T1000 (cell line): ENCODE data around the gene KIF18B.

Source experiments
- DNase-seq: peaks from one replicate; lab custom pipeline; 2025; ENCODE audit warnings: mixed read lengths; lab: John Stamatoyannopoulos, UW

Gene KIF18B

DNA sequence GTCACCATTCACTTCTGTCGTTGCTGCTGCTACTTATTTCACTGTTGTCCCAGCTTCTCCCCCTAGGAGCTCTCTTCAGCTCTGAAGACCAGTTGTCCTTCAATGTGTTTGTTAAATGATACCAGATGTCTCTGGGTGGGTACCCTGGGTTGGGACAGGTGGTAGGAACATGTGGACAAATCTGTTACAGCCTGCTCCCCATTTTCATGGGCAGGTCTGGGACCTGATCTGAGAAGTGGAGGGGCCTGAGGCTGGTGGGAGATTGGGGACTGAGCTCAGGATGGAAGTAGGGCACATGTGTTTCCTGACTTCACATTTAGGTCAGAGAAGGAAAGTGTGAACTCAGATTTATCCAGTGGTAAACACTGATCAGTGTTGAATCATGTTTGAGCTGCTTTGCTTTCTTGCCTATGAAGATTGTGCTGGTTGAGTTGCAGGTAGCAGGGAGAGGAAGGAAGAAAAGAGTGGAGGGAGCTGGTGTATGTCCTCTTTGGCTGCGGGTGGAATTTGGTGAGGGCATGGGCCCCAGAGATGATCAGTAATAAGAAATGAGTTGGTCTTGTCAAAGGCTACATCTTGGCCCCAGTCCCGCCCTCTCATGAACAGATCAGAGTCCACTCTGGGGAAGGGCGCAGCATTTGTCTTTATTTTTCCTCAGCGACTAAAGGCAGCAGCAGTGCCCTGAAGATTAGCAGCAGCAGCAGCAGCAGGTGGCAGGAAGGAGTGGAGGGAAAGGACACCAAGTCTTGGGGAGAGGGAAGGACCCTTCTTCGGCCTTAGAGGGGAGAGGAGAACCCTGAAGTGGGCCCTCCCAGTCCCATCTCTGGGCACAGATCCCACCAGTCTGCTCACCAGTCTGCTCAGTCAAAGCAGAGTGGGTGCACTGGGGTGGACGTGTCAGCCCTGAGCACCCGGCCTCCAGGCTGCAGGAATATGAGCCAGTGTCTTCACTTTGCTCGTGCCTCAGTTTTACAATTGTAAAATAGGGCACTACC, 42.3 kb downstream of the KIF18B start:
- no peak for DNase-seq

DNA sequence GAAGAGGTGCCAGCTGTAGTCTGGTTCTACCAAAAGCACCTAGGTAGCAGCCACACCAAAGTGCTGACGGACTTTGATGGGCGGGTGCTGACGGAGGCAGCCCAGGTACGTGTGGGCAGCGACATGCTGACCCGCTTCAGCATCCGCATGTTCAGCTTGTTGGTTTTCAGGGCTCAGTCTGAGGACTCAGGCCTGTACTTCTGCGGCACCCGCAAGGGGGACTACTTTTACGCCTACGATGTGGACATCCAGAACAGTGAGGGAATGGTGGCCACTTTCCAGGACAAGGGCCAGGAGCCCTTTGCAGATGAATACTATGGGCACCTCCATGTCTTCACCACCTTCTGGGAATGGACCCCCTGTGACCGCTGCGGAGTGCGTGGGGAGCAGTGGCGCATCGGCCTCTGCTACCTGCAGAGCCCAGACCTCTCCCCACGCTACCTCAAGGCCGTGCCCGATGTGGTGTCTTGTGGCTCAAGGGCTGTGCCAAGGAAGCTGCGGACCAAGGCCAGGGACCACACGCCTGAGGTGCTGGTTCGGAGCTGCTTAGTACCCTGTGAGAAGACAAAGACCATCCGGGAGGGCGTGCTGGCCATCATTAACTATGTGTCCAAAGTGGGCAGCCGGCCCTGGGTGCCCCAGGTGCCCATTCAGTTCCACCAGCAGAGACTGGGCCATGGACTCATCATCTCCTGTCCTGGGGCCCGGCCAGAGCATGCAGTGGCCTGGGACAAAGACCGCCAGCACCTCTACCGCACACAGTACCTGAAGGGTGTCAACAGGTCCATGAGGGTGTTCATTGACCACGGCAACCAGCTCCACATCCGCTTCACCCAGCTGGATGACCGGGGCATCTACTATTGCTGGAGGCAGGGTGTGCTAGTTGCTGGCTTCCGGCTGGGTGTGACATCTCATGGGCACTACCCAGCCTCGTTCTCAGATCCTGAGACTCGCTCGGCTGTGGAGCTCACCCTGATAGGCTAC, 43.3 kb downstream of the KIF18B start:
- no peak for DNase-seq

DNA sequence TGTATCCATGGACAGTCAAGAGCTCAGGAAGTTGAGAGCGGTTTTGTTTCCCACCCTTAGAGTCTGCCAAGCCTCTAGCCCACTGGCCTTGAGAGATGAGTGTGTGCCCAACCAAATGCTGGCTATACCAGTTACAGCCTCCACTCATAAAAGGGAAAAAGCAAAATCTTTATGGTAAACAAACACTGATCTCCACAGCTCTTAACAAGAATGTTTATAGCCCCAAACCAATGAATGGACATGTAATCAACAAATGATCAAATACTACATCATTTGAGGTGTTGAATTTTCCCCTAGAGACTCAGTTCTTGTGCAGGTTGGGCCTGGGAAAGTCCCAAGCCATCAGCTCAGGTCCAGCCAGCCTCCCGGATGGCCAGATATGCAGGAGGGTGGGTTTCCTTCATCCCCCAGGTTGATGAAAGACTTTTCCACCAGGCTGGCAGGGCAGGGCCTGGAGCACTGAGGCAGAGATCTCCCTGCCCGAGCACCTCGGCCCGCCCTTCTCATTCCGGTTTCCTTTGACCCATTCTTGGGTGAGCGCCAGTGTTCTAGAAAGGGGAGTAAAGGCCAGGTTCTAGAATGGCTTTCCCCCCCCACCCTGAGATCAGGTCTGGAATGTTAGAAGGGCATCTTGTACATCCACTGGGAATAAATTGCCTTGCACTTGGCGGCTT, 44.4 kb downstream of the KIF18B start:
- no peak for DNase-seq

DNA sequence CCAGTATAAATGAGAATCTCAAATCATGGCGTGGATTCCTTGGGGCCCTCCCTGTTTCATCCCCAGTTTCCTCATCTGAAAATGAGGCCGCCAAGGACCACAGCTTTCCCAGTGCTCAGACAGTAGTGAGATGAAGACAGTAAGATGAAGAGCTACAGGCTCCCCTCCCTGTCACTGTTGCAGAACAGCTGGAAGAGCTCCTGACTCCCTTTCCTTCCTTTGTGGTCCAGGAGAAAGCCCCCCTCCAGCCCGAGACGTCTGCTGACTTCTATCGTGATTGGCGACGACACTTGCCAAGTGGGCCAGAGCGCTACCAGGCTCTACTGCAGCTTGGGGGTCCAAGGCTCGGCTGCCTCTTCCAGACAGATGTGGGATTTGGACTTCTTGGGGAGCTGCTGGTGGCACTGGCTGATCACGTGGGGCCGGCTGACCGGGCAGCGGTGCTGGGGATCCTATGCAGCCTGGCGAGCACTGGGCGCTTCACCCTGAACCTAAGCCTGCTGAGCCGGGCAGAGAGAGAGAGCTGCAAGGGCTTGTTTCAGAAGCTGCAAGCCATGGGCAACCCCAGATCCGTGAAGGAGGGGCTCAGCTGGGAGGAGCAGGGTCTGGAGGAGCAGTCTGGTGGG, 45.3 kb downstream of the KIF18B start:
- no peak for DNase-seq

DNA sequence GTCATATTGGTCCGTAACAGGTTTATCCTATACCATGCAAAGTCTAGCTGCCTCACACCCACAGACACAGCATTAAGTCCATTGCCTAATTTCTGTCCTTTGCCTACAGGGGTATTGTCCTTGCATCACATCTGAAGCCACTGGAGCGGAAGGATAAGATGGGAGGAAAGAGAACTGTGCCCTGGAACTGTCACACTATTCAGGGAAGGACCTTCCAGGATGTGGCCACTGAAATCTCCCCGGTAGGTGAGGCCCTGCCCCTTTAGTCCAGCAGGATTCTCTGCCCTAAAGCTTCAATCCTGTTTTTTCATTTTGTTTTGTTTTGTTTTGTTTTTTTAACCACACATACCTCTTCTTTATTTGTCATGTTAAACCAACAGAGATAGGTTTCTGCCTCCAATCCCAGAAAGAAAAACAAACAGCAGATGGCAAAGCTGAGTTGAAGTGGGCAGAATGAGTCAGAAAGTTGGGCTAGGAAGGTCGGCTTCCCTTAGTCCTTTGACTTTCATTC, 46.1 kb downstream of the KIF18B start:
- peak; percentile 61 for DNase-seq

DNA sequence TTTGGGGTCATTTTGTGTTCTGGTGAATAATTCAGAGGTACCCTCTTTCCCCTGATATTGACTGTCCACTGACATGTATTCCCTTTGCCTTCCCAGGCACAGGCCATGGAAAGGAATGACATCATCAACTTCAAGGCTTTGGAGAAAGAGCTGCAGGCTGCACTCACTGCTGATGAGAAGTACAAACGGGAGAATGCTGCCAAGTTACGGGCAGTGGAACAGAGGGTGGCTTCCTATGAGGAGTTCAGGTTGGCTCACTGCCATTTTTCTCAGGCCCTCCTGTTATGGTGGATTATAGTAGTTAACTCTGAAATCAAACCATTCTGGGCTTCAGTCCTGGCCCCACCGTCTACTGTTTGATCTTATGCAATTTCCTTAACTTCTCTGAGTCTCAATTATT, 46.7 kb downstream of the KIF18B start:
- DNase-seq: peak; percentile 46

DNA sequence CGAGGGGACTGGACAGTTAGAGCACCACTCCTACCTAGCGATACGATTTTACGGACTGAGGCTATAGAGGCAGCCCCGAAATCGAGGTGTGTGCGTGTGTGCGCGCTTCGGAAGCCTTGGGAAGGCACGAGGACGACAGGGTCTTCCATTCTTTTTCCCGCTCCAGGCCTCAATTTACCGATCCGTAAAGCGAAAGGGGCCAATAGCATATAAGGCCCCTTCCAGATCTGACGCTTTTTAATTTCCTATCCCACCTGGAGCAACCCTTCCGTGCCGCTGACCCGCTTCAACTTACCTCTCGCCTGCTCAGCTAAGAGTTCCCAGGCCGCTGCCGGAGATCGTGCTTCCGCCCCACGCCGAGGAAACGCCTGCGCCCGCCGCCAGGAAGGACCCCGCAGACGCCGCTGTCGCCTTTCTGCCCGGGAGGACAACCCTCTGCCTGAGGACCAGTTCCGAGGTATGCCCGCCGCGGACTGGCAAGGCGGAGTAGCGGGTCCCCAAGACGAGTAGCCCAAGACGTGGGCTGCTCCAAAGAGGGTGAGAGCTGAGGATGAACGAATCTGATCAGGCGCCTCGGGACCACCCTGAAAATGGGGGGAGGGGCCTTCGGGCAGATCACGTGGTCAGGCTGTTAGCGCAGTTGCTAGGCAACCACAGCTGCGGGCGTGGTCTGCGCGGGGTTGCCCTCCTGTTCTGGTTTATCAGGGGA, 48.3 kb downstream of the KIF18B start, which contains the start of gene EFTUD2:
Gene EFTUD2, minus strand, starts transcription at position 372 of the 709 bp plus-strand sequence. CDS start 4,924 bp downstream, outside the sequence.
- DNase-seq: peak; percentile 98

DNA sequence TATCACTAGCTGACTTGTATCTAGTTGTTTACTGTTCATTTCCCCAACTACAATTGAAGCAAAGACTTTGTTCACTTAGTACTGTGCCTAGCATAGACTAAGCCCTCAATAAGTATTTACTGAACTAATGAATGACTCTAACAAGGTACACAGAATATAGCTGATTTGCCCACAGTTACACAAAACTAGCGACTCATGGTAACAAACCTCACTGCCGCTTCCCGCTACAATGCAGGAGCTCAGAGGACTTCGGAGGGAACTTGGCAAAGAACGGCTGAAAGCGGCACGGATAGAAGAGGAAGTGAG, 48.9 kb downstream of the KIF18B start:
- DNase-seq: no peak

DNA sequence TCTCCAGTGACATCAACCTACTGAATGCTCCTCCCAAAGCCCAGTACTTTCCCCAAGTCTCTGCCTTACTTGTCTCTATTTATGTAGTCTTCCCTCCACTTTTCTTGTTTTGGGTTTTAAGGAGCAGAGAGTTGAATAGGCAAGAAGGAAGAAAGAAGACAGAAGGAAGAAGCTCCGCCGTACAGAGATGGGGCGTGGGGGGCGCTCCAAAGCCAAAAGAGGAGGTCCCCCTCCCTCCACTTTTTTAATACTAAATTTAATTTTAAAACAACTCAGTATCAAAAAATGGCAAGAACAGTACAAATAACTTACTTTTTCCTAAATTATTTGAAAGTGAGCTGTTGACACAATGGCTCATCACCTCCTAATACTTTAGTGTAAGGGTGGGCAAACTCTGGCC, 52.9 kb downstream of the KIF18B start:
- DNase-seq: no peak

DNA sequence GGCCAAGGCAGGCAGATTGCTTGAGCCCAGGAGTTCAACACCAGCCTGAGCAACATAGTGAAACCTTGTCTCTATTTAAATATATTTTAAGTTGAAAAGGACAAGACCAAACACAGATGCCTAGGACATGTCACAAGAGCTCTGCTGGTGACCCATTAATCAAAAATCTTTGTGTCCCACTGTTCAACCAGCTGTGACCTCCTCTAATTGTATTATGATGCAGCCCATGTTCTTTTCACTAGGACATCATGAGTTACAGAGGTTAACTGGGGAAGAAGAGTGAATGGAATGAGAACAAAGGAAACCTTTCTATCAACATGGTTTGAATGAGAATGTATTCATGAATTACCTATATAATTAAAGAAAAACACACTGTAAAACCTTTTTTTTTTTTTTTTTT, 55.3 kb downstream of the KIF18B start:
- no peak for DNase-seq

DNA sequence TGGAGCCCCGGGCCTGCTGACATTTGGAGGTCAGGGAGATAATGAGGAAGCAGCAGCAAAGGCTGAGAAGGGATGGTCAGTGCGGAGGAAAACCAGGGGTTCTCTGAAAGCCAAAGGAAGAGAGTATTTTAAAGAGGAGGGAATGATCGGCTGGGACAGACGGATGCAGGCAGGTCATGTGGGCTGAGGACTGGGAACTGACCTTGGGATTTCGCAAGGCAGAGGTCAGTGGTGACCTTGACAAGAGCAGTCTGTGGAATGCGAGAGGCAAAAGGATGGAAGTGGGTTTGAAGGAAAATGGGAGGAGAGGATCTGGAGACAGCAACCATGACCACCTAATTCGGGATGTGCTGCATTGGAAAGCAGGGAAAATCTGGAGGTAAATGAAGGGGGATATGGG, 58.6 kb downstream of the KIF18B start:
- no peak for DNase-seq

DNA sequence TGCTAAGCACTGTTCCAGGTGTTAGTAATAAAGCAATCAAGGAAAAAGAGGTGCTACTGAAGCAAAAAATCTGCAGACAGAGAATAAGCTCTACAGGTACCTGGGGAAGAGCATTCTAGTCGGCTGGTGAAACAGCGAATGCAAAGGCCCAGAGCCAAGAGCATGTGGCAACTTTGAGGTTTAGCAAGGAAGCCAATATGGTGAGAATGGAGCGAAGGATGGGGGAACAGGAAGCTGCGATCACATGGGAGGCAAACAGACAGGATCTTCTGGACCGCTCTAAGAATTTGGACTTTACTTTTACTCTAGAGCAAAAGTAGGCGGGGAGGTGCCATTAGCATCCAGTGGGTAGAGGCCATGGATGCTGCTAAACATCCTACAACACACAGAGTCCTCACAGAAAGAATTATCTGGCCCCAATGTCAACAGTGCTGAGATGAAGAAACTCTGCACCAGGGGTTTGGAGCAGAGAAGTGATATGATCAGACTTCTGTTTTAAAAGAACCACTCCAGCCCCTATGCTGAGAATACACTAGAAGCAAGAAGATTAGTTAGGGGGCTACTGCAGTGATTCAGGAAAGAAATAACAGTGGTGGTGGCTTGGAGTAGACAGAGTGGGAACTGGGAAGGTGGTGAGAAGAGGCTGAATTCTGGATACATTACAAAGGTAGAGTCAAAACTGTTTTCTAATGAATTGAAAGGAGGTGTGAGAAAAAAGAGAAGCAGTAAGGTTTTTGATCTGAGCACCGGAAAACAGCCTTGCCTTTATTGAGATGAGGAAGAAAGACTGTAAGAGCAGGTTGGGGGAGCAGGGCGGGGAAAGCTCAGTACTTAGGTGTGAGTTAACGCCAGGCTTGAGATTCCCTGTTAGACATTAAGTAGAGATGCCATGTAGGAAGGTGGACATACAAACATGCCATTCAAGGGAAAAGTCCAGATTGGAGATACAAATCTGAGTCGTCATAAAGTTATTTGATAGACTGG, 59.3 kb downstream of the KIF18B start:
- DNase-seq: no peak

DNA sequence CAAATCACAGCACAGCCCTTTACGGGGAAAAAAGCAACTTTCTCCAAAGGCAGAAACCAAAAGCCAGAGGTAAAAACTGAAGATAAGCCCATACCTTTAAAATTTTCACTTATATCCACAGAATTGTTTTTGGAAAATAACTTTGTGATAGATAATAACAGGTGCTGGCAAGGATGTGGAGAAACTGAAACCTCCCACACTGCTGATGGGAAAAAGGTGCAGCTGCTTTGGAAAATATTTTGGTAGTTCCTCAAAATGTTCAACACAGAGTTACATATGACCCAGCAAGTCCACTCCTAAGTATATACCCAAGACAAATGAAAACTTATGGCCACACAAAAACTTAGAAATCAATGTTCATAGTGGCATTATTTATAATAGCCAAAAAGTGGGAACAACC, 60.6 kb downstream of the KIF18B start:
- no peak for DNase-seq

DNA sequence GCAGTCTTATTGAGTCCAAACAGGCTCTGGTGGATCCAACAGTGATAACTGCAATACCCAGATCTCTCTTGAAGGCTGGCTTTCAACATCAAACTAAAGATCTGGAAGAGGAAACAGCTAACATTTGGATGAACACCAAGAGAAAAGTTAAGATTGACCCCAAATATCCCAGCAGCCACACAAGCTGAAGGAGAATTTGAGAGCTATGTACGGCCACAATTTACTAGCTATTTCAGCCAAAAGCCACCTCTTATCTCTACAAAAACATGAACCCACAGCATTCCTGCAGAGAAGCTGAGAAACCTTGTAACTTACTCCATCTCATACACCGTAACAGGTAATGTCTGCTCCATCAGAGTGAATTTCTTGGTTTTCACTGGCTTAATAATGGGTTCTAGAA, 62.6 kb downstream of the KIF18B start:
- no peak for DNase-seq

DNA sequence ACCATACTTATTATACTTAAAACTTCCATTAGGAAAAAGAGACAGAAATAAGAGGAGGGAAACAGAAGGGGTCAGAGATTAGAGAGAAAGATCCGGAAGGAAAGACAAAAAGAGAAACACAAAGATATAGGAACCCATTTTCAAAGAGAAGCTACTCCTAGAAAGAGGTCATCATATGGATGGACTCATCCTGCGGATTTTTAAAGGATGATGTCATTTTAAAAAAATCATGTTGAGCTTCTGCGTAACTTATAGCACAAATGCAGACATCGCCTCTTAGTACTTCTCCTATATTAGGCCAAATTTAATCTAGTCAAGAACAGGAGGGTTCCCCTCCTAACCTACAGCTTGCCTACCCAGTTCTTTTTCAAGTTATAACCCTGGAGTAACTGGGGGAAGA, 66.4 kb downstream of the KIF18B start:
- no peak for DNase-seq

DNA sequence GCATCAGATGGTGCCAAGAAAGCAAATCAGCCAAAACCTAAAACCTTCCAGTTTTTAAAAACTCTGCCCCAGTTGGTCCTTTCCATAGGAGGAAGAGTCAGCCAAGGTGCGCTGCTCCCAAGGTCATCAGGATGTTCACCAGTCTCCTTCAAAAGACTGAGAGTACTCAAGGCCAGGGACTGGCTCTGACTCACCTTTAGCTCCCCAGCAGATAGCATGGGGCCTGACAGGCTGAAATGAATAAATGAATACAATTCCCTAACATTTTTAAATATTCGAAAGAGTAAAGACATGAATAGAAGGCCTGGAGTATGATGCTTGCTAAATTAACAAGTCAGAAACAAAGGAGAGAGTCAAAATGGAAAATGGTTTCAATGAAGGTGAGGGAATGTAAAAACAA, 67.5 kb downstream of the KIF18B start:
- DNase-seq: no peak

DNA sequence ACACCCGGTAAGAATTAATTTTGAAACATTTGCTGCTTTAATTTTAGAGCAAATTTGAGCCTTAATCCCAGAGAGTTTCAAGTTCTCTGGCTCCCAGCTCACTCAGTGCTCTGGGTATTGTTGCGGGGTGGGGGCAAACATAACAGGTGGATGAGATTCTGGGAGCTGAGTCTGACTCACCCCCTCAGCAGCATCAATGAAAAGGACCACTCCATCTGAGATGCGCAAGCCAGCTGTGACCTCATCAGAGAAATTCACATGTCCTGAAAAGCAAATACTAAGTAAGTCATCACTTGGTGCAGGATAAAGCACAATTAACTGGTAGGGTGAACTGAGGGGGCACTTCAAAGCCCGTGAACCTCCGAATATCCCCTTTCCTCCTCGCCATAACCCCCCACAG, 68.2 kb downstream of the KIF18B start:
- no peak for DNase-seq

DNA sequence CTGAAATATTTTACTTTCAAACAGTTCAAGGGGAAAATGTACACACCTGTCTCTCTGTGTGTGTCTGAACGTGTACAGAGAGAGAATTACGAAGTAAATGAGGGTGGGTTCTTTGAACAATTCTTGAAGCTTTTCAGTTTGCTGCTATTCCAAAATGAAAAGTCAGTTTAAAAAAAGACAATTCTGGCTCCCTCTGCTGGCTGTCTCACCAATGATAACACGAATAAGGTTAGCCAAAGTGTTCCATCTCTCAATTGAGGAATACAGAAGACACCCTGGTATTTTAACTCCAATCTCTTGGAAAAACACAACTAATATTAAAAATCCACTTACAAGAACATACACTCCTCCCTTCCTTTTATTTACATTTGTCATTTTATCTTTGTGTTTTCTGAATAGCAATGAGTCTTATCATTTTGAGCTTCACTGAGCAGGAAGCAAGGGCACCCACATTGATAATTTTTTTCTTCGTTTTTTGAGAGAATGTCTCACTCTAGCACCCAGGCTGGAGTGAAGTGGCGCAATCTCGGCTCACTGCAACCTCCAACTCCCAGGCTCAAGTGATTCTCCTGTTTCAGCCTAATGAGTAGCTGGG, 68.8 kb downstream of the KIF18B start:
- DNase-seq: peak; percentile 6

DNA sequence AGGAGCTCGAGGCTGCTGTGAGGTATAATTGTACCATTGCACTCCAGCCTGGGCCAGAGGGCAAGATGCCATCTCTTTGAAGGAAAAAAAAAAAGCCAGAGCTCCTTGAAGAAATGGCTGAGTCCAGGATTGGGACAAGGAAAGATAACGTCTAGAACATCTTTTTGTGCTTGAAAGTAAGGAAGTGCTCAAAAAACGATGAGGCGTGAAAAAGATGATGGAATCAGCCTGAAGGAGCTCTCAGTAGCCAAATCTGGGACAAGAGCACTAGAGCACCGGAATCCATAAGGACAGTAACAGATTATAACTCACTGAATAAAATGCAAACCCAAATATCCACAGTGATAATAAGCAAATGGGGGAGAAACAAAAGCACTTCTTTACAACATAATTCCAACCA, 70.5 kb downstream of the KIF18B start:
- no peak for DNase-seq
